Stomach (tissue), 9 donors: ENCODE data around the gene KIAA1671. TPM values are rescaled to one million over a fixed set of nuclear protein-coding genes. Genes with fewer than 3 reads are reported as not detected.
A peak's percentile ranks its signal among the peaks of the same experiment; 100 is the strongest.

Source experiments
- DNase-seq, 2 donors: peaks; one replicate each; pipeline versions ENCODE4 v3.0.0 to v3.0.0-alpha.2; 2013 to 2019
- H3K27ac ChIP-seq, 5 donors: fragments of 200-600 bp in 4 of 5; sonication (generic) in 4 of 5; one replicate each; pipeline ENCODE4 v1.5.1; 2013 to 2019; ENCODE audit warnings: mild to moderate bottlenecking in 1 of 5, moderate library complexity in 1 of 5
- H3K27me3 ChIP-seq, 3 donors: fragments of 200-600 bp; sonication (generic); one replicate each; pipeline ENCODE4 v1.5.1; 2017 to 2019; ENCODE audit warnings: mixed run types in 1 of 3
- H3K36me3 ChIP-seq, 4 donors: fragments of 200-600 bp; sonication (generic); 1 replicate in 3 of 4; 2 replicates in 1 of 4; pipeline ENCODE4 v1.5.1; 2016 to 2019
- H3K4me1 ChIP-seq, 4 donors: fragments of 200-600 bp; sonication (generic); one replicate each; pipeline ENCODE4 v1.5.1; 2016 to 2019
- H3K4me3 ChIP-seq, 4 donors: fragments of 200-600 bp; sonication (generic) in 3 of 4; one replicate each; pipeline ENCODE4 v1.5.1; 2016 to 2019; ENCODE audit warnings: mild to moderate bottlenecking in 1 of 4
- H3K9me3 ChIP-seq, 4 donors: fragments of 200-600 bp; sonication (generic); one replicate each; pipeline ENCODE4 v1.5.1; 2016 to 2019
- EP300 ChIP-seq: sonication (generic); formaldehyde crosslinking; IDR thresholded peaks from one replicate; pipeline ENCODE4 v1.6.1; 2017; ENCODE audit warnings: antibody characterized with exemption
- POLR2A ChIP-seq, 4 donors: fragments of 450-650 bp; IDR thresholded peaks; one replicate each; pipeline ENCODE4 v1.6.1; 2016; ENCODE audit warnings: antibody characterized with exemption in 4 of 4, control low read depth in 2 of 4, mild to moderate bottlenecking in 1 of 4, moderate library complexity in 1 of 4
- POLR2AphosphoS5 ChIP-seq, 3 donors: sonication (generic); formaldehyde crosslinking; IDR thresholded peaks; one replicate each; pipeline ENCODE4 v1.6.1; 2016; ENCODE audit warnings: antibody characterized with exemption in 3 of 3
- WGBS, 5 donors: extraction: QIAGEN DNeasy Blood & Tissue Kit in 3 of 5; methylation state at CpG; one replicate each; pipeline versions ENCODE4 v1.1.5 to v1.1.7; 2013 to 2018; 5-methylcytosine and 5-hydroxymethylcytosine counted together
- intact Hi-C: fragments of 100-400 bp; cut with DNase I; formaldehyde crosslinking; loops from one replicate; pipeline ENCODE4 v1.15.1; 2023; ENCODE audit warnings: low total_unique reads
- polyA plus RNA-seq, 3 donors: library from polyadenylated mRNA; stranded (reverse); fragments of 200-250 nt; gene quantifications; one replicate each; pipeline ENCODE4 v1.2.3, GENCODE V29; 2013
- total RNA-seq, 5 donors: library from RNA; depleted of rRNA; stranded (reverse); fragments of >200 nt; gene quantifications; one replicate each; pipeline versions ENCODE4 v1.1.0 to v1.2.3, GENCODE V29; 2014 to 2016
- TF ChIP-seq, protein P1 (sequence below), 7 experiments: fragments of 450-650 bp in 4 of 7; fragments of 200-600 bp in 3 of 7; sonication (generic) in 3 of 7; IDR thresholded peaks; one replicate each; pipeline ENCODE4 v1.5.1; 2016 to 2019; ENCODE audit warnings: antibody characterized with exemption in 7 of 7, control low read depth in 2 of 7, mild to moderate bottlenecking in 1 of 7
- donor health status: healthy with polysubstance abuse.
- donor health status: Bipolar disorder and iron deficiency.
- donor health status: healthy.

Gene KIAA1671
- total and polyA plus RNA-seq, 8 donors: 5.7 to 80.5 (median 32.5) TPM

DNA sequence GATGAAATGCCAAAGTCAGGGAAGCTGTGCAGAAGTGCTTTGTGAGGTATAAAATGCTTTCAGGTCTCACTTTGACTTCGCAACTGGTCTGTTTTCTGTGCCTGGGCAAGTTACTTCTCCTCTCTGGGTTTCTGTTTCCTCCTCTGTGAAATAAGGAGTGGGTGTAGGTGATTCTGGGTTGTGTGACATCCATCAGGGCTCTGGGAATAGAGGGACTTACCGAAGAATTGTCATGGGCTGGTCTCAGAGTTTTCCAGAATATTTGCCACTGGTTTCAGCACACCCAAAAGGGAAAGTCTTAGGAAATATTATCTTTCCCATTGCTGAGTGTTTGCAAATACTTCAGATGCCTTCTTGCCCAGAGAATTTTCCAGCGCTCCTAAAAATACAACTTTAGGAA lies 118.4 kb downstream of the KIAA1671 start:
- peaks cover 0 to 7% (median 0%) of the 10 kb centered on the region in 4 donors for H3K36me3 ChIP-seq
- no peaks in the 10 kb centered on the region for H3K27me3 ChIP-seq
- WGBS, 5 donors: 61 to 80% (median 71%) methylated on average over 3 of the region's 3 CpGs
- TF ChIP-seq POLR2A (IDR thresholded peaks at IDR 0.05): no peak
- TF ChIP-seq POLR2AphosphoS5 (IDR thresholded peaks at IDR 0.05): no peak
- TF ChIP-seq EP300: no peak
- TF ChIP-seq, protein P1, sequence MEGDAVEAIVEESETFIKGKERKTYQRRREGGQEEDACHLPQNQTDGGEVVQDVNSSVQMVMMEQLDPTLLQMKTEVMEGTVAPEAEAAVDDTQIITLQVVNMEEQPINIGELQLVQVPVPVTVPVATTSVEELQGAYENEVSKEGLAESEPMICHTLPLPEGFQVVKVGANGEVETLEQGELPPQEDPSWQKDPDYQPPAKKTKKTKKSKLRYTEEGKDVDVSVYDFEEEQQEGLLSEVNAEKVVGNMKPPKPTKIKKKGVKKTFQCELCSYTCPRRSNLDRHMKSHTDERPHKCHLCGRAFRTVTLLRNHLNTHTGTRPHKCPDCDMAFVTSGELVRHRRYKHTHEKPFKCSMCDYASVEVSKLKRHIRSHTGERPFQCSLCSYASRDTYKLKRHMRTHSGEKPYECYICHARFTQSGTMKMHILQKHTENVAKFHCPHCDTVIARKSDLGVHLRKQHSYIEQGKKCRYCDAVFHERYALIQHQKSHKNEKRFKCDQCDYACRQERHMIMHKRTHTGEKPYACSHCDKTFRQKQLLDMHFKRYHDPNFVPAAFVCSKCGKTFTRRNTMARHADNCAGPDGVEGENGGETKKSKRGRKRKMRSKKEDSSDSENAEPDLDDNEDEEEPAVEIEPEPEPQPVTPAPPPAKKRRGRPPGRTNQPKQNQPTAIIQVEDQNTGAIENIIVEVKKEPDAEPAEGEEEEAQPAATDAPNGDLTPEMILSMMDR (IDR thresholded peaks at IDR 0.05): no peak
- peaks cover 0 to 34% (median 9%) of the 10 kb centered on the region in 4 donors for H3K4me1 ChIP-seq
- H3K4me3 ChIP-seq: peak overlapping the region in 2 of 4 donors; percentile 4 to 32
- H3K27ac ChIP-seq: peak overlapping the region in 4 of 5 donors; percentile 36 to 54 (median 48)
- H3K9me3 ChIP-seq: no peaks in the 10 kb centered on the region
- no peak for DNase-seq
- intact Hi-C loops: loop anchor here (10.0 kb wide), 1 partner anchor 104 kb away; no protein-coding TSS in a partner anchor

DNA sequence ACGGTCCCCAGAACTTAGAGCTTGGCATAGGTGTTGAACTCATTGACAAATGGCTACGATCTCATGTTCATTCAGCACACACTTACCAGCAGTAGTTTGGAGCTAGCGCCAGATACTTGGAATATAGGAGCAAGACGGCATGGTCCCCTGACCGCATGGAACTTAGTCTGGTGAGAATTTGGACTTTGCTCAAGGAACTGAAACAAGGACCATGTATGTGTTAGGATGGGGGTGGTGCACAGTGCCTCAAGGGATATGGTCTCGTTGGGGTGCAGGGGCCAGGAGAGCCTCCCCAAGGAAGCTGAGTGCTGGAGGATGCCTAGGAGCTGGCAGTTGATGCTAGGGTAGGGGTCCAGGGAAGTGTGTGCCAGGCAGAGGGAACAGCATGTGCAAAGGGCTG lies 119.2 kb downstream of the KIAA1671 start:
- no peak overlapping the region for H3K27ac ChIP-seq
- DNase-seq: no peak
- intact Hi-C loops: loop anchor here (10.0 kb wide), 1 partner anchor 103 kb away; no protein-coding TSS in a partner anchor
- no peaks in the 10 kb centered on the region for H3K9me3 ChIP-seq
- H3K4me1 ChIP-seq: peaks cover 0 to 42% (median 12%) of the 10 kb centered on the region in 4 donors
- TF ChIP-seq, protein P1 (IDR thresholded peaks at IDR 0.05): no peak
- TF ChIP-seq POLR2AphosphoS5 (IDR thresholded peaks at IDR 0.05): no peak
- TF ChIP-seq EP300: no peak
- TF ChIP-seq POLR2A (IDR thresholded peaks at IDR 0.05): no peak
- H3K27me3 ChIP-seq: no peaks in the 10 kb centered on the region
- 86 to 94% (median 89%) methylated on average over 6 of the region's 6 CpGs for WGBS, 5 donors
- H3K4me3 ChIP-seq: no peak overlapping the region
- H3K36me3 ChIP-seq: peaks cover 0 to 5% (median 0%) of the 10 kb centered on the region in 4 donors

DNA sequence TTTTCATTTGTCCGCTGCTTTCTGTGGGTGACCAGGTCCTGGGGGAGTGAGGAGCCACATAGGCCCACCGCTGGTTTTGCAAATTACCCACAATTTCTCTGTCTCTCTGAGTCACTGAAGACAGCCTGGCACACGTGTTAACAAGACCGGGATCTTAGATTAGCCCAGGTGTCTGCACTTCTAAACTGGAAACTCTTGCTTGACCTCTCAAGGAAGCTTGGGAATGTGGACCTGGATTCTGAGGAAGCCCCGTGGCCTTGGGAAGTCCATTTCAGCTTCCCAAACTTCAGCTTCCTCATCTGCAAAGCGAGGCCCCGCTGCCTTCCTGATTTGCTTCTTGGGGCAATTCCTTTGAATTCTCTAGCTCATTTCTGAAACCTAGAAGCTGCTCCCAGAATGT lies 119.9 kb downstream of the KIAA1671 start:
- intact Hi-C loops: loop anchor here (10.0 kb wide), 1 partner anchor 102 kb away; no protein-coding TSS in a partner anchor
- H3K27me3 ChIP-seq: no peaks in the 10 kb centered on the region
- no peak overlapping the region for H3K4me3 ChIP-seq
- 72 to 80% (median 73%) methylated on average over 7 of the region's 7 CpGs for WGBS, 5 donors
- H3K9me3 ChIP-seq: no peaks in the 10 kb centered on the region
- peaks cover 0 to 5% (median 0%) of the 10 kb centered on the region in 4 donors for H3K36me3 ChIP-seq
- H3K27ac ChIP-seq: no peak overlapping the region
- H3K4me1 ChIP-seq: peaks cover 0 to 40% (median 9%) of the 10 kb centered on the region in 4 donors
- DNase-seq: no peak
- TF ChIP-seq EP300 (no peak), POLR2AphosphoS5 (IDR thresholded peaks at IDR 0.05) (no peak), POLR2A (IDR thresholded peaks at IDR 0.05) (no peak)
- TF ChIP-seq, protein P1 (IDR thresholded peaks at IDR 0.05): no peak

DNA sequence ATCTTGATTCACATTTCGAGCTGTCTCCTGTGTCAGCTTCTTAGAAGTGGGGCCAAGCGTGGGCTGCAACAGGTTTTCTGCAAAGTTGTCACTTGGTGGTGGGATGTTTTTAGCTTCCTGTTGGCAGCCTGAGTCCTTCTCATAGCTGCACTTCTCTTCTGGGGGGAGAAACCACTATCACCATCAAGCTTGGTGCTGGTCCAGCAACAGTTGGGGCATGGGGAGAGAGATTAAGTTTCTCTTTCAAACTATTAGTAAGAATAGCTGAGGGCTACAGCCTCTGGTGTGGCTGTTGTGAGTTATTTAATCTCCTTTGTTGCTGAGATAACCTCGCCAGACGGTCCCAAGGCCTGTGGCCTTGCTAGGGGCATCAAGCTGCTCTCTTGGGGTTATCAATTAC lies 123.8 kb downstream of the KIAA1671 start:
- intact Hi-C loops: loop anchor here (10.0 kb wide), 1 partner anchor 98 kb away; no protein-coding TSS in a partner anchor
- WGBS, 5 donors: 44 to 65% (median 47%) methylated on average over 4 of the region's 4 CpGs
- Histone ChIP-seq H3K4me1 (peaks cover 0 to 23% (median 4%) of the 10 kb centered on the region in 4 donors), H3K27me3 (no peaks in the 10 kb centered on the region), H3K27ac (no peak overlapping the region), H3K4me3 (no peak overlapping the region), H3K9me3 (no peaks in the 10 kb centered on the region), H3K36me3 (peaks cover 0 to 5% (median 0%) of the 10 kb centered on the region in 4 donors)
- TF ChIP-seq, protein P1 (IDR thresholded peaks at IDR 0.05): no peak
- TF ChIP-seq EP300 (no peak), POLR2A (IDR thresholded peaks at IDR 0.05) (no peak), POLR2AphosphoS5 (IDR thresholded peaks at IDR 0.05) (no peak)
- no peak for DNase-seq
